Heart left ventricle (tissue), 16 donors: ENCODE results near the gene AIP. TPM values are rescaled to one million over a fixed set of nuclear protein-coding genes. Genes with fewer than 3 reads are reported as not detected.

Source experiments
- ATAC-seq, 4 donors: fragments of 200-7000 bp; cut with Tn5 transposase; one replicate each; pipeline ENCODE4 v1.9.1; 2020 to 2022; ENCODE audit warnings: moderate library complexity in 4 of 4, mild to moderate bottlenecking in 3 of 4, moderate number of reproducible peaks in 1 of 4
- DNase-seq, 5 donors: peaks; one replicate each; pipeline ENCODE4 v3.0.0-alpha.2; 2020
- H3K27ac ChIP-seq, 12 donors: fragments of 200-600 bp; sonication (generic) in 4 of 12; one replicate each; pipeline versions ENCODE4 v1.5.0 to v1.8.0; 2016 to 2022; ENCODE audit warnings: mild to moderate bottlenecking in 2 of 12
- H3K27me3 ChIP-seq, 9 donors: fragments of 200-600 bp; sonication (generic) in 2 of 9; one replicate each; pipeline versions ENCODE4 v1.5.1 to v1.8.0; 2016 to 2022; ENCODE audit warnings: mild to moderate bottlenecking in 3 of 9
- H3K36me3 ChIP-seq, 9 donors: fragments of 200-600 bp; sonication (generic) in 2 of 9; one replicate each; pipeline versions ENCODE4 v1.5.0 to v1.8.0; 2018 to 2022; ENCODE audit warnings: mild to moderate bottlenecking in 2 of 9
- H3K4me1 ChIP-seq, 12 donors: fragments of 200-600 bp; sonication (generic) in 4 of 12; one replicate each; pipeline versions ENCODE4 v1.5.0 to v1.8.0; 2016 to 2022; ENCODE audit warnings: mild to moderate bottlenecking in 3 of 12
- H3K4me3 ChIP-seq, 12 donors: fragments of 200-600 bp; sonication (generic) in 4 of 12; one replicate each; pipeline versions ENCODE4 v1.5.0 to v1.8.0; 2017 to 2022; ENCODE audit warnings: mild to moderate bottlenecking in 9 of 12, moderate library complexity in 4 of 12
- H3K9me3 ChIP-seq, 12 donors: fragments of 200-600 bp; sonication (generic) in 4 of 12; one replicate each; pipeline versions ENCODE4 v1.5.0 to v1.8.0; 2016 to 2022; ENCODE audit warnings: mild to moderate bottlenecking in 1 of 12
- POLR2A ChIP-seq, 2 donors: fragments of 450-650 bp; IDR thresholded peaks; one replicate each; pipeline ENCODE4 v1.6.1; 2017; ENCODE audit warnings: antibody characterized with exemption in 2 of 2, mild to moderate bottlenecking in 2 of 2, moderate library complexity in 2 of 2
- WGBS, 4 donors: extraction: QIAGEN DNeasy Blood & Tissue Kit in 2 of 4; methylation state at CpG; one replicate each; pipeline versions ENCODE4 v1.1.5 to v1.1.7; 2013 to 2018; 5-methylcytosine and 5-hydroxymethylcytosine counted together
- intact Hi-C, 10 donors: fragments of 100-400 bp; cut with DNase I; formaldehyde crosslinking; loops; one replicate each; pipeline versions ENCODE4 v1.11.1 to v1.14.2; 2022
- polyA plus RNA-seq, 2 donors: library from polyadenylated mRNA; stranded (reverse); fragments of 200-250 nt; gene quantifications; one replicate each; pipeline ENCODE4 v1.2.3, GENCODE V29; 2013
- total RNA-seq, 9 donors: library from RNA; depleted of rRNA in 2 of 9; stranded (reverse); fragments of >200 nt in 2 of 9; fragmentation: NEBNext Ultra II Directional in 3 of 9; extraction: Animal tissue kit (Norgen Biotek cat#: 25700) in 3 of 9; gene quantifications; one replicate each; pipeline versions ENCODE4 v1.1.0 to v1.2.4, GENCODE V29; 2016 to 2023
- TF ChIP-seq, protein P1 (sequence below), 12 donors: fragments of 200-600 bp; sonication (generic) in 4 of 12; IDR thresholded peaks; one replicate each; pipeline versions ENCODE4 v1.5.0 to v1.8.0; 2018 to 2022; ENCODE audit warnings: antibody characterized with exemption in 12 of 12, mild to moderate bottlenecking in 5 of 12
- donor health status: ischemic (EF 13 %, LVEDD 7.1; RV severe dilation, severe dysfunction).
- donor health status: healthy with polysubstance abuse.
- donor health status: DM: no; HTN: yes; CAD: no.
- donor health status: DM: no; HTN: no; CAD: no.
- donor health status: ischemic (EF 25% LVEDD 6.9; RV normal size, moderate dysfunction).
- donor health status: ischemic (EF 25% LVEDD 5.7; RV mildly dilated, moderate dysfunction).
- donor health status: healthy.
- donor health status: DM: yes; HTN: yes; CAD: no.
- donor health status: ischemic (EF 35%, LVEDD 5.7; RV mildly dilated, moderate dysfunction).
- donor health status: nonischemic (EF 11% LVEDD 7.7; RV severe dilation, severe dysfunction).
- donor health status: DM: yes; HTN: yes; CAD: no.
- donor health status: PGD.
- donor health status: ischemic (EF 29% LVEDD 5.4; RV normal size, mild dysfunction).
- donor health status: nonischemic (EF 23%, LVEDD 6.1; RV moderate dilation, normal function).

Gene AIP
- total and polyA plus RNA-seq, 11 donors, result 41.7 to 96.4 (median 57.9) TPM

DNA sequence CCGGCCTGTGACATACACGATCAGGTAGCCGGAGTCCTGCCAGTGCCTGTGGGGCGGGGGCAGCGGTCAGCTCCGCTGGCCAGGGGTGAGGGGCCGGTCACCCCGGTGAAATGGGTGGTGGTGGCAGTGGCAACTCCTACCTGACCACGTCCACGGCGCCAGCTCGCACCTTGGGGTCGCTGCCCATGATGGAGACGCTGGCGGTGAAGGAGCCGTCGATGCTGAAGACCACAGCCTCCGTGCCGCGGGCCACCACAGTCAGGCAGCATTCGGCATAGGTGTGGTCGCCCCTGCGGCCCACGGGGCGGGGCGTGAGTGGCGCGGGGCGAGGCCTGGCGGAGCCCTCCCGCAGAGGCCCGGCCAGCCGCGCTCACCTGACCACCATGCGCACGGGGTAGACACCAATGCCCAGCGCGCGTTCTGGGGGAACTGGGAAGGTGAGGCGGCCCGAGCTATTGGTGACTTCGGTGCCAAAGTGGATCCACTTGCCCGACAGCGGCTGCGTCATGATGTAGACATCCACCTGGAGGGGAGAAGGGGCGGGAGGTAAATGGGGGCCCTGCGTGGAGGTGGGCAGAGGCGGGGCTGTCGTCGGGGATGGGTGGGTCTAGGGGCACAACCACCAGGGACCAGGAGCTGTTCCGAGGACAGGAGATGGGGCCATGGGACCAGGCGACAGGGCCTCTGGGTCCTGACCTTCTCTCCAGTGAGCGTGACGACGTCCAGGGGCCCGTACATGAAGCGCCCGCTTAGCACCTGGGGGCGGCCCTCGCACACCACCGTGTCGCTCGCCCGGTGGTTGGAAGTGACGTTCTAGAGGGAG, 10.9 kb downstream of the AIP start:
- H3K27ac ChIP-seq, result no peak overlapping the region
- no peaks in the 10 kb centered on the region for H3K9me3 ChIP-seq
- H3K4me1 ChIP-seq, result peaks cover 0 to 4% (median 0%) of the 10 kb centered on the region in 12 donors
- H3K4me3 ChIP-seq, result no peak overlapping the region
- no peaks in the 10 kb centered on the region for H3K27me3 ChIP-seq
- peaks cover 0 to 97% (median 68%) of the 10 kb centered on the region in 9 donors for H3K36me3 ChIP-seq
- intact Hi-C loops, result no loop called here
- no peak for TF ChIP-seq POLR2A (IDR thresholded peaks at IDR 0.05)
- TF ChIP-seq, protein P1, sequence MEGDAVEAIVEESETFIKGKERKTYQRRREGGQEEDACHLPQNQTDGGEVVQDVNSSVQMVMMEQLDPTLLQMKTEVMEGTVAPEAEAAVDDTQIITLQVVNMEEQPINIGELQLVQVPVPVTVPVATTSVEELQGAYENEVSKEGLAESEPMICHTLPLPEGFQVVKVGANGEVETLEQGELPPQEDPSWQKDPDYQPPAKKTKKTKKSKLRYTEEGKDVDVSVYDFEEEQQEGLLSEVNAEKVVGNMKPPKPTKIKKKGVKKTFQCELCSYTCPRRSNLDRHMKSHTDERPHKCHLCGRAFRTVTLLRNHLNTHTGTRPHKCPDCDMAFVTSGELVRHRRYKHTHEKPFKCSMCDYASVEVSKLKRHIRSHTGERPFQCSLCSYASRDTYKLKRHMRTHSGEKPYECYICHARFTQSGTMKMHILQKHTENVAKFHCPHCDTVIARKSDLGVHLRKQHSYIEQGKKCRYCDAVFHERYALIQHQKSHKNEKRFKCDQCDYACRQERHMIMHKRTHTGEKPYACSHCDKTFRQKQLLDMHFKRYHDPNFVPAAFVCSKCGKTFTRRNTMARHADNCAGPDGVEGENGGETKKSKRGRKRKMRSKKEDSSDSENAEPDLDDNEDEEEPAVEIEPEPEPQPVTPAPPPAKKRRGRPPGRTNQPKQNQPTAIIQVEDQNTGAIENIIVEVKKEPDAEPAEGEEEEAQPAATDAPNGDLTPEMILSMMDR (IDR thresholded peaks at IDR 0.05), result no peak
- no peak for ATAC-seq
- peak in 1 of 5 donors; percentile 61 for DNase-seq
- WGBS, 4 donors, result 93 to 97% (median 96%) methylated on average over 63 to 65 of the region's 65 CpGs

DNA sequence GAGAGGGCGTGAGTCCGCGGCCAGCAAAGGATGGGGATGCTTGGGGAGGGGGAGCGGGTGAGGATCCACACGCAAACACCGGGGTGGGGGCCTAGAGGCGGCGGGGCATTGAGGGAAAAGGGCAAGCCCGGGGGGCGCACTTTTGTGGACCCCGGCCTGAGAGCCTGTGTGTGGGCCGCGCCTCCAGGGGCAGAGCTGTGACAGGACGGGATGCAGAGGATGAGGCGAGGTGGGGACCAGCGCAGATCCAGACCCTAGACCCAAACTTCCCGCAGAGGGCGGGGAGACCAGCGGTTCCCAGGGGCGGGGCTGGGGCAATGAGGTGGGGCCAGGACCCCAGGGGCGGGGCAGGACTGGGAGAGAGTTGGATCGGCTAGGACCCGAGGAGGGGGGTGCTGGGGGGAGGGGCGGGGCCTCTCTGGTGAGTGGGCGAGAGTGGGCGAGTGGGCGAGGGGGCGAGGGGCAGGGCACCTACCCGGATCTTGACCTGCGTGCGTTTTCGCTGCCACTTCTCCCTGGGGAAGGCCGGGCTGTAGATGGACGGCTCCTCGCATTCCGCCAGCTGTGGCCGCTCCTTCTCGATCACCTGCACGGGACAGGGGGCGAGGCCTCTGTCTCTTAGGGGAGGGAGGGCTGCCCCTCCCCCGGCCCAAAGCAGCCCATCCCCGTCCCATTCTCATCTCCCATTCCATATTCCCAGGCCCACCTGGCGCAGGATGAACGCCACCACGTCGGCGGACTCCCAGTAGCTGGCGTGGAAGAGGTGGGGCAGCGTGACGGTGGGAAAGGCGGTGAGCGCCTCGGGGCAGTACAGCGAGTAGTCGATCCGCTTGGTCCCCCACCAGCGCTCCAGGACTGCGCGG, 11.8 kb downstream of the AIP start:
- ATAC-seq (no peak), DNase-seq (no peak)
- intact Hi-C loops, result no loop called here
- no peak overlapping the region for H3K4me3 ChIP-seq
- TF ChIP-seq, protein P1 (IDR thresholded peaks at IDR 0.05), result no peak
- TF ChIP-seq POLR2A (IDR thresholded peaks at IDR 0.05), result no peak
- 92 to 94% (median 93%) methylated on average over 47 to 59 of the region's 59 CpGs for WGBS, 4 donors
- no peak overlapping the region for H3K27ac ChIP-seq
- H3K36me3 ChIP-seq, result peaks cover 0 to 94% (median 66%) of the 10 kb centered on the region in 9 donors
- peaks cover 0 to 6% (median 0%) of the 10 kb centered on the region in 12 donors for H3K4me1 ChIP-seq
- H3K9me3 ChIP-seq, result no peaks in the 10 kb centered on the region
- H3K27me3 ChIP-seq, result no peaks in the 10 kb centered on the region

DNA sequence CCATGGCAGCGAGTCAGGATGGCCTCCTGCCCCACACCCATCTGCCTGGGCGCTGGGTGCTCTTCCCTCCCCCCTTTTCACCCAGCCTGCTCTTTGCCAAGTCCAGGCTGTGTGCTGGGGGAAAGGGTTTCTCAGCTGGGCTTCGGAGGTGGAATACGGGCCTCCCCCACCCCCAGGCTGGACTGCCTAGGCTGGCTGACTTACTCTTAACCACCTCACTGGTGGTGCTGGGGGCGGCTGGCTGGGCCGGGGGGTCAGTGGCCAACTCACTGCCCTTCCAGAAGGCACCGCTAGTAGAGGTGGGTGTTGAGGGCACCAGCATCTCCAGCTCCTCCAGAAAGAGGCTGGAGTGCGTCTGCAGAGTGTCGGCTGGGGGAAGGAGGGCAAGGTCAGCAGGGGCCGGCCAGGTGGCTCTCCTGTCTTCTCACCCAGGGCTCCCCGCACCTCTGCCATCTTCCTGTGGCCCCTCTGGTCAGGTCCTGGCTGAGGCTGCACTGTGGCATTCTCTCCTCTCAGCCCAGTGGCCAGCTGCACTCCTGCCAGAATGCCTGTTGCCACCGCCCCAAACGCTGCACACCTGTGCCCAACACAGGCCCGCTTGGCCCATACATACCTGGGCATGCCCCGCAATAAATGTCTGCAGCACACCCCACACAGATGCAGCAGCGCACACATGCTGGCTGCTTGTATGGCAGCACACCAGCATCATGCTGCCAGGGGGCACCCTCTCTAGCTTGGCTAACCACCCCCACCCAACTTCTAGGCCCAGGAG, 12.6 kb downstream of the AIP start:
- Histone ChIP-seq H3K4me3 (no peak overlapping the region), H3K4me1 (peaks cover 0 to 6% (median 0%) of the 10 kb centered on the region in 12 donors), H3K9me3 (no peaks in the 10 kb centered on the region), H3K27me3 (no peaks in the 10 kb centered on the region), H3K27ac (no peak overlapping the region), H3K36me3 (peaks cover 0 to 93% (median 66%) of the 10 kb centered on the region in 9 donors)
- intact Hi-C loops, result no loop called here
- TF ChIP-seq POLR2A (IDR thresholded peaks at IDR 0.05), result no peak
- TF ChIP-seq, protein P1 (IDR thresholded peaks at IDR 0.05), result no peak
- DNase-seq, result no peak
- no peak for ATAC-seq
- WGBS, 4 donors, result 94 to 95% (median 95%) methylated on average over 14 to 16 of the region's 16 CpGs
